Common myeloid progenitor, CD34-positive (primary cell): ENCODE data around the gene RIMS1. TPM values are rescaled to one million over a fixed set of nuclear protein-coding genes. Genes with fewer than 3 reads are reported as not detected.

Experiments
- CTCF ChIA-PET: fragments of 350-600 bp; sonication (Branson Sonifier 250); formaldehyde crosslinking; loops from one replicate; lab custom pipeline; 2021; ENCODE audit warnings: antibody characterized with exemption; lab: Charles Lee
- POLR2A ChIA-PET: fragments of 350-600 bp; sonication (Branson Sonifier 250); formaldehyde crosslinking; loops from one replicate; lab custom pipeline; 2021; ENCODE audit warnings: antibody characterized with exemption; lab: Charles Lee
- DNase-seq, 3 donors: peaks; one replicate each; pipeline versions ENCODE4 v3.0.0 to v3.0.0-alpha.2; 2013
- H3K27ac ChIP-seq, 2 experiments: 1 replicate in 1 of 2; 2 replicates in 1 of 2; pipeline ENCODE4 v1.7.0; 2013; ENCODE audit warnings: inconsistent platforms in 2 of 2, low read length in 2 of 2, mild to moderate bottlenecking in 2 of 2, low read depth in 1 of 2, moderate library complexity in 1 of 2; ENCODE audit not compliant: severe bottlenecking in 2 of 2, insufficient read depth in 1 of 2, poor library complexity in 1 of 2
- H3K27me3 ChIP-seq, 5 experiments: replicated peaks in 2 of 5; 1 replicate in 3 of 5; 2 replicates in 2 of 5; pipeline versions ENCODE4 v1.6.1 to v1.7.0; 2013; ENCODE audit warnings: low read length in 4 of 5, mild to moderate bottlenecking in 2 of 5, moderate library complexity in 2 of 5, inconsistent platforms in 1 of 5; ENCODE audit not compliant: insufficient read depth in 5 of 5, control insufficient read depth in 4 of 5
- H3K36me3 ChIP-seq, 4 experiments: 1 replicate in 2 of 4; 2 replicates in 2 of 4; pipeline versions ENCODE4 v1.6.1 to v1.7.0; 2013; ENCODE audit warnings: low read length in 3 of 4, control low read depth in 1 of 4, mild to moderate bottlenecking in 1 of 4; ENCODE audit not compliant: control insufficient read depth in 4 of 4, insufficient read depth in 4 of 4
- H3K4me1 ChIP-seq, 4 experiments: 1 replicate in 3 of 4; 2 replicates in 1 of 4; pipeline versions ENCODE4 v1.6.1 to v1.7.1; 2013; ENCODE audit warnings: low read length in 3 of 4, mild to moderate bottlenecking in 3 of 4, control low read depth in 1 of 4, inconsistent platforms in 1 of 4, moderate library complexity in 1 of 4; ENCODE audit not compliant: control insufficient read depth in 4 of 4, insufficient read depth in 4 of 4; ENCODE audit errors: control extremely low read depth in 1 of 4
- H3K4me3 ChIP-seq, 7 experiments: 1 replicate in 4 of 7; 2 replicates in 3 of 7; pipeline versions ENCODE4 v1.5.1 to v1.7.0; 2013; ENCODE audit warnings: mild to moderate bottlenecking in 7 of 7, low read length in 6 of 7, moderate library complexity in 6 of 7, inconsistent platforms in 2 of 7, low read depth in 2 of 7, control low read depth in 1 of 7; ENCODE audit not compliant: insufficient read depth in 4 of 7, control insufficient read depth in 1 of 7; ENCODE audit errors: extremely low read depth in 1 of 7
- H3K9me3 ChIP-seq, 5 experiments: 1 replicate in 4 of 5; 2 replicates in 1 of 5; pipeline versions ENCODE4 v1.6.1 to v1.7.1; 2013; ENCODE audit warnings: low read length in 4 of 5, mild to moderate bottlenecking in 2 of 5, inconsistent platforms in 1 of 5, low read depth in 1 of 5, moderate library complexity in 1 of 5; ENCODE audit not compliant: control insufficient read depth in 4 of 5, insufficient read depth in 2 of 5; ENCODE audit errors: control extremely low read depth in 1 of 5
- WGBS: methylation state at CpG from one replicate; pipeline ENCODE4 v1.1.5; 2013; ENCODE audit not compliant: insufficient coverage; 5-methylcytosine and 5-hydroxymethylcytosine counted together
- polyA plus RNA-seq: library from polyadenylated mRNA; unstranded; fragments of 120-200 nt; gene quantifications from one replicate; pipeline ENCODE4 v1.2.1, GENCODE V29; 2013

The RIMS1 gene, protein sequence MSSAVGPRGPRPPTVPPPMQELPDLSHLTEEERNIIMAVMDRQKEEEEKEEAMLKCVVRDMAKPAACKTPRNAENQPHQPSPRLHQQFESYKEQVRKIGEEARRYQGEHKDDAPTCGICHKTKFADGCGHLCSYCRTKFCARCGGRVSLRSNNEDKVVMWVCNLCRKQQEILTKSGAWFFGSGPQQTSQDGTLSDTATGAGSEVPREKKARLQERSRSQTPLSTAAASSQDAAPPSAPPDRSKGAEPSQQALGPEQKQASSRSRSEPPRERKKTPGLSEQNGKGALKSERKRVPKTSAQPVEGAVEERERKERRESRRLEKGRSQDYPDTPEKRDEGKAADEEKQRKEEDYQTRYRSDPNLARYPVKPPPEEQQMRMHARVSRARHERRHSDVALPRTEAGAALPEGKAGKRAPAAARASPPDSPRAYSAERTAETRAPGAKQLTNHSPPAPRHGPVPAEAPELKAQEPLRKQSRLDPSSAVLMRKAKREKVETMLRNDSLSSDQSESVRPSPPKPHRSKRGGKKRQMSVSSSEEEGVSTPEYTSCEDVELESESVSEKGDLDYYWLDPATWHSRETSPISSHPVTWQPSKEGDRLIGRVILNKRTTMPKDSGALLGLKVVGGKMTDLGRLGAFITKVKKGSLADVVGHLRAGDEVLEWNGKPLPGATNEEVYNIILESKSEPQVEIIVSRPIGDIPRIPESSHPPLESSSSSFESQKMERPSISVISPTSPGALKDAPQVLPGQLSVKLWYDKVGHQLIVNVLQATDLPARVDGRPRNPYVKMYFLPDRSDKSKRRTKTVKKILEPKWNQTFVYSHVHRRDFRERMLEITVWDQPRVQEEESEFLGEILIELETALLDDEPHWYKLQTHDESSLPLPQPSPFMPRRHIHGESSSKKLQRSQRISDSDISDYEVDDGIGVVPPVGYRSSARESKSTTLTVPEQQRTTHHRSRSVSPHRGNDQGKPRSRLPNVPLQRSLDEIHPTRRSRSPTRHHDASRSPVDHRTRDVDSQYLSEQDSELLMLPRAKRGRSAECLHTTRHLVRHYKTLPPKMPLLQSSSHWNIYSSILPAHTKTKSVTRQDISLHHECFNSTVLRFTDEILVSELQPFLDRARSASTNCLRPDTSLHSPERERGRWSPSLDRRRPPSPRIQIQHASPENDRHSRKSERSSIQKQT (N-terminal part only)
- not detected for polyA plus RNA-seq

DNA sequence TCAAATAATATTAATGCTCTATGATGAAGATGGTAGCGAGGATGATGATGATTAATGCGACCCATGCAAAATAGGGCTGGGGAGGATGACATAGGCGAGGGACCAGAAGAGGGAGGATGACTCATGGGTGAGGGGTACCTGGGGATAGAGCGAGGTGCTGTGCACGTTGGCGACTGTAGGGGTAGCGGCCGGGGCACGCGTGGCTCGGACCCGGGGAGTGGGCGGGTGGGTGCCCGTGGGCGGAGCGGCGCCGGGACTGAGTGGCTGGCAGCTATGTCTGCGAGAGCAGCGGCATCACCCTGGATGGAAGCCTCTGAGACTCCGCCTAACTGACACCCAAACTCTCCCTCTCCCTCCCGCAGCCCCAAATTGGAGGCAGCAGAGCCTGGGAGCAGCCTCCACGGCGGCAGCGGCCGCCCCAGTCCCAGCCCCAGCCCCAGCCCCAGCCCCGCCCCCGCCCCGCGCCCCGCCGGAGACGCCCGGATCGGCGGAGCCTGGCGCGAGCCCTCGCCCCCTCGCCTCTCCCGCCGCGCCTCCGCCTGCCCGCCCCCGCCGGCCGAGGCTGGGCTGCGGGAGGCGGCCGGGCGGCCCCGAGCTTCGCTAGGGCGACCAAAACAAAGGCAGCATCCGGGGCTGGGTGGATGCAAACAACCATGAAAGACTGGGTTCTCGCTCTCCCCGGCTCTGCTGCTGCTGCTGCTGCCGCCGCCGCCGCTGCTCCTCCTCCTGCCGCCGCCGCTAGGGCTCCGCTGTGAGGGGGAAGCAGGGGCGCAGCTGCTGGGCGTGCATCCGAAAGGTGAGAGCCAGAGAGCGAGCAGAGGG lies at the start of gene RIMS1:
TSS of gene RIMS1 (plus strand) at position 367 of the 822 bp plus-strand sequence. CDS start 474 bp downstream, outside the sequence.
- Histone ChIP-seq H3K4me3 (peak within 1 kb of the TSS in 5 of 7 experiments; percentile 23 to 54 (median 50)), H3K27ac (no peak within 1 kb of the TSS), H3K36me3 (no peaks in the 10 kb centered on the region), H3K4me1 (peaks cover 0 to 7% (median 0%) of the 10 kb centered on the region in 4 experiments), H3K27me3 (peaks cover 4 to 45% (median 13%) of the 10 kb centered on the region in 5 experiments), H3K9me3 (no peaks in the 10 kb centered on the region)
- DNase-seq, result peak; percentile 1 to 60 (median 37)
- ChIA-PET CTCF (no interaction called here), POLR2A (no interaction called here)
- WGBS, result 2% methylated on average over 50 of the region's 70 CpGs

DNA sequence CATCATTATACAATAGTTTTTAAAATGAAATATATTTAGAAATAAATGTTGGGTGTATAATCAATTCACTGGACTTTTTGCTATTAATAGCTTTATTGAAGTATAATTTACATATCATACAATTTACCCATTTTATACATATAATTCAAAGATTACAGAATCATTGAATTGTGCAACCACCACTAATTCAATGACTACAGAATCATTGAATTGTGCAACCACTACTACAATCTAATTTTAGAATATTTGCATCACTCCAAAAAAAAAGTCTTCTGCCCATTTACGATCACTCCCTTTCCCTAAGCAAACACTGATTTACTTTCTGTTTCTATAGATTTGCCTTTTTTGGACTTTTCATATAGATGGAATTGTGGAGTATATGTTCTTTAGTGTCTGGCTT lies 35.1 kb upstream of the RIMS1 start:
- H3K27me3 ChIP-seq, result peaks cover 0 to 2% (median 0%) of the 10 kb centered on the region in 5 experiments
- DNase-seq, result no peak
- POLR2A ChIA-PET, result no interaction called here
- CTCF ChIA-PET, result no interaction called here
- no peak overlapping the region for H3K27ac ChIP-seq
- no peak overlapping the region for H3K4me3 ChIP-seq
- no CpG with 5 or more reads among the region's 1 CpG for WGBS
- no peaks in the 10 kb centered on the region for H3K9me3 ChIP-seq
- no peaks in the 10 kb centered on the region for H3K4me1 ChIP-seq
- no peaks in the 10 kb centered on the region for H3K36me3 ChIP-seq

DNA sequence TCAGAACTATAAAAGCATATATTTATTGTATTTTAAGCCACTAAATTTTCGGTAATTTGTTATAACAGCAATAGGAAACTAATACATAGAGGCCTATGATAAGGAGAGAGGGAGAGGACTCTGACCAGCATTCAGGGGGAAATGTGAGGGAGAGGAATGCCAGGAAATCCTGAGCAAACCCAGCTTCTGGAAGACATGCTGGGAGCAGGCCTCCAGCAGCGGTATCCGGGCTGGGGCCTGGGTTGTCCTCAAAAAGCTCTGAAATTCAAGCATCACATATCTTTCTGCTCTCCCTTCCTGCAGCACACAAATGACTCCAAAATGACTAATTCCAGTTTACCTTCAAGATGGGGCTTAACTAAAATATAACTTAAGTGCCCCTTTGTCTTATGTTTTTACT lies 33.4 kb upstream of the RIMS1 start:
- Histone ChIP-seq H3K9me3 (no peaks in the 10 kb centered on the region), H3K4me1 (no peaks in the 10 kb centered on the region), H3K36me3 (no peaks in the 10 kb centered on the region), H3K27me3 (peaks cover 0 to 2% (median 0%) of the 10 kb centered on the region in 5 experiments), H3K27ac (no peak overlapping the region), H3K4me3 (no peak overlapping the region)
- no peak for DNase-seq
- CTCF ChIA-PET, result no interaction called here
- POLR2A ChIA-PET, result no interaction called here
- 100% methylated on average over 2 of the region's 3 CpGs for WGBS

DNA sequence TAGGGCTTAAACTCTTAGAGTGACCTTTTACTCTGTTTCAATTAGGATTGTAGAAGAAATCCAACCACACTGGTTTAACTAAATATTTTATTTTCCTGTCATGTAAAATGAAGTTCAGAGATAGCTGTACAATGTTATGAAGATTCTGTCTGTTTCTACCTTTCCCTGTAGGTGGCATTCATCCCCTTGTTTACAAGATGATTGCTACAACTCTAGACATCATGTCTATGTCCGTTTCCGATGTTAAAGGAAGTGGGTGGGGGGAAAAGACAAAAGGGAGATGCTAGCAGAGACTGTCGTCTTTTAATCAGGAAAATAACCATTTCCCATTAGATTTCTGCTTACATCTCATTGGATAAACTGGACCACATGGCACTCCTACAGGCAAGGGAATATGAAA lies 30.9 kb upstream of the RIMS1 start:
- WGBS, result no CpG with 5 or more reads among the region's 3 CpGs
- POLR2A ChIA-PET, result no interaction called here
- CTCF ChIA-PET, result no interaction called here

DNA sequence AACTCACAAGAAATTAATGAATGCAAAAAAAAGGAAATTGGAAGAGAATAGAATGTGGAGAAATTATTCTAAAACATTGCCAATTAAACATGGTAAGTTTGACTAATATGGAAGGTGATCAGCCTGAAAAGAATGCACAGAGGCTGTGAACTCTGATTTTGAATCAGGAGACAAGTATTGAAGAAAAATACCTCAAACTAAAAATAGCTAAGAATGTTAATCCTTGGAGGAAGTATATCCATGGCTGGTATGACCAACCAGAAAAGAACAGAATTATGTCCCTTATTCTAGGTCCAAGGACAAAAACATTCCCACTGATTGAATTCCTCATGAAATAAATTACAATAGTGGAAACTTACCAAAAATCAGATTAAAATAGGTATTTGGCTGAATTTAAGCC lies 7.3 kb upstream of the RIMS1 start:
- no peak overlapping the region for H3K27ac ChIP-seq
- H3K9me3 ChIP-seq, result no peaks in the 10 kb centered on the region
- H3K27me3 ChIP-seq, result peaks cover 0 to 1% (median 0%) of the 10 kb centered on the region in 5 experiments
- ChIA-PET CTCF (interaction anchor here (0.6 kb wide), 1 partner anchor 25 kb away, joined by 3 read pairs; no protein-coding TSS in a partner anchor), POLR2A (no interaction called here)
- DNase-seq, result no peak
- no peaks in the 10 kb centered on the region for H3K4me1 ChIP-seq
- no peak overlapping the region for H3K4me3 ChIP-seq
- H3K36me3 ChIP-seq, result no peaks in the 10 kb centered on the region

More for the DNA sequence above, 30.9 kb upstream of the RIMS1 start:
- H3K27me3 ChIP-seq, result no peaks in the 10 kb centered on the region
- H3K36me3 ChIP-seq, result no peaks in the 10 kb centered on the region
- DNase-seq, result no peak
- no peaks in the 10 kb centered on the region for H3K4me1 ChIP-seq
- H3K9me3 ChIP-seq, result no peaks in the 10 kb centered on the region
- no peak overlapping the region for H3K27ac ChIP-seq
- no peak overlapping the region for H3K4me3 ChIP-seq

DNA sequence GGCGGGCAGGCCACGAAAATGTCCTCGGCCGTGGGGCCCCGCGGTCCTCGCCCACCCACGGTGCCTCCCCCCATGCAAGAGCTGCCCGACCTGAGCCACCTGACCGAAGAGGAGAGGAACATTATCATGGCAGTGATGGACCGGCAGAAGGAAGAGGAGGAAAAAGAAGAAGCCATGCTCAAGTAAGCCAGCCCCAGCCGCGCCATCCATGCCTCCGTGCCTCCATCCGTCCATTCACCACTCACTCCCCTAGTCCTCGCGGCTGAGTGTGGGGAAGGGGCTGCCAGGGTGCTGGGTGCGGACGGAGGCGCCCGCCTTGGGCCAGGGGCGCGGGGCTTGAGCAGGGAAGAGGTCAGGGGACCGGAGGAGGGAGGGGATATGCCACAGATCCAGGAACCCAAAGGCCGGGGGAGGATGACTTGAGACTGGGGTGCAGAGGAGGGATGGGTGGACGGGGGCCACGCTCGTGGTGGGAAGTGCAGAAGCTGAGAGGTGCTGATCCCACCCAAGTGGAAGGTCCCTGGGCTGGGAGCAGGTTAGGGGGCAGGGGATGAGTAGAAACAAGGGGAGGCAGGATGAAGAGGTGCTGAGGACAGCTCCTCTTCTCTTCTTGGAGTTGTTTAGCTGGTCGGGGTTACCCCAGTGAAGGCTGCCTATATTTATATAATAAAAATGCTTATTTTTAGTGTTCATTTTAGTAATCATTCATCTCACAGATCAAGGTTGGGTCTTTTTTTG lies 825 bp downstream of the RIMS1 start:
- ChIA-PET POLR2A (no interaction called here), CTCF (interaction anchor here (0.6 kb wide), 1 partner anchor 9 kb away, joined by 3 read pairs; no protein-coding TSS in a partner anchor)
- peaks cover 4 to 45% (median 13%) of the 10 kb centered on the region in 5 experiments for H3K27me3 ChIP-seq
- no peaks in the 10 kb centered on the region for H3K9me3 ChIP-seq
- no peak for DNase-seq
- no peak overlapping the region for H3K27ac ChIP-seq
- WGBS, result 6% methylated on average over 17 of the region's 29 CpGs
- no peaks in the 10 kb centered on the region for H3K36me3 ChIP-seq
- H3K4me1 ChIP-seq, result peaks cover 0 to 7% (median 0%) of the 10 kb centered on the region in 4 experiments
- peak overlapping the region in 5 of 7 experiments; percentile 23 to 54 (median 50) for H3K4me3 ChIP-seq
